C4-2B (cell line): Measurements from ENCODE around the gene PCNX1.

Experiments
- CTCF ChIP-seq: fragments of 450-650 bp; conservative IDR thresholded peaks from 2 replicates; pipeline ENCODE4 v1.5.1; 2017; ENCODE audit warnings: mild to moderate bottlenecking
- ZFX ChIP-seq: fragments of 450-650 bp; IDR thresholded peaks from 2 replicates; pipeline ENCODE4 v1.6.1; 2017

- TF ChIP-seq CTCF (no peak), ZFX (no peak)
Measured at GRCh38 chr14:70871001-70871400, 36.3 kb upstream of the PCNX1 start.
